Measurements from ENCODE around the gene LRMDA.

LRMDA gene

DNA sequence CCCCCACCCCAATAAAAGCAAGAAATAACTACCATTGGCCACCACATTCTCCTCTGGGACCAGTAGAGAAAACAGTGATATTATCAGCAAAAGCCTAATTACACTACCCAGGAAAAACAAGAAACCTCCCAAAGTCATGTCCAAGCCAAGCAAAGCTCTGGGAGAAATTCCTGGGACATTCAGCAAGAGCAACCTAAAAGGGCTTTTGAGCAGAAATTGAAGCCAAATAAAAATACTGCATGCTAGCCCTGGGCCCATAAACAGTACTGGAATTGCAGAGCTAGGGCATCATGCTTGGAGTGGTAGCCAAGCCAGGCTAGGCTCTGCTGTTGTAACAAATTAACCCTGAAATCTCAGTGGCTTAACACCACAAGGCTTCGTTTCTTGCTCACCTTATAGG lies 347.9 kb downstream of the LRMDA start:
- H3K27ac ChIP-seq, result no peak overlapping the region
- TF ChIP-seq, protein P1, sequence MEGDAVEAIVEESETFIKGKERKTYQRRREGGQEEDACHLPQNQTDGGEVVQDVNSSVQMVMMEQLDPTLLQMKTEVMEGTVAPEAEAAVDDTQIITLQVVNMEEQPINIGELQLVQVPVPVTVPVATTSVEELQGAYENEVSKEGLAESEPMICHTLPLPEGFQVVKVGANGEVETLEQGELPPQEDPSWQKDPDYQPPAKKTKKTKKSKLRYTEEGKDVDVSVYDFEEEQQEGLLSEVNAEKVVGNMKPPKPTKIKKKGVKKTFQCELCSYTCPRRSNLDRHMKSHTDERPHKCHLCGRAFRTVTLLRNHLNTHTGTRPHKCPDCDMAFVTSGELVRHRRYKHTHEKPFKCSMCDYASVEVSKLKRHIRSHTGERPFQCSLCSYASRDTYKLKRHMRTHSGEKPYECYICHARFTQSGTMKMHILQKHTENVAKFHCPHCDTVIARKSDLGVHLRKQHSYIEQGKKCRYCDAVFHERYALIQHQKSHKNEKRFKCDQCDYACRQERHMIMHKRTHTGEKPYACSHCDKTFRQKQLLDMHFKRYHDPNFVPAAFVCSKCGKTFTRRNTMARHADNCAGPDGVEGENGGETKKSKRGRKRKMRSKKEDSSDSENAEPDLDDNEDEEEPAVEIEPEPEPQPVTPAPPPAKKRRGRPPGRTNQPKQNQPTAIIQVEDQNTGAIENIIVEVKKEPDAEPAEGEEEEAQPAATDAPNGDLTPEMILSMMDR (conservative IDR thresholded peaks at IDR 0.05), result no peak

DNA sequence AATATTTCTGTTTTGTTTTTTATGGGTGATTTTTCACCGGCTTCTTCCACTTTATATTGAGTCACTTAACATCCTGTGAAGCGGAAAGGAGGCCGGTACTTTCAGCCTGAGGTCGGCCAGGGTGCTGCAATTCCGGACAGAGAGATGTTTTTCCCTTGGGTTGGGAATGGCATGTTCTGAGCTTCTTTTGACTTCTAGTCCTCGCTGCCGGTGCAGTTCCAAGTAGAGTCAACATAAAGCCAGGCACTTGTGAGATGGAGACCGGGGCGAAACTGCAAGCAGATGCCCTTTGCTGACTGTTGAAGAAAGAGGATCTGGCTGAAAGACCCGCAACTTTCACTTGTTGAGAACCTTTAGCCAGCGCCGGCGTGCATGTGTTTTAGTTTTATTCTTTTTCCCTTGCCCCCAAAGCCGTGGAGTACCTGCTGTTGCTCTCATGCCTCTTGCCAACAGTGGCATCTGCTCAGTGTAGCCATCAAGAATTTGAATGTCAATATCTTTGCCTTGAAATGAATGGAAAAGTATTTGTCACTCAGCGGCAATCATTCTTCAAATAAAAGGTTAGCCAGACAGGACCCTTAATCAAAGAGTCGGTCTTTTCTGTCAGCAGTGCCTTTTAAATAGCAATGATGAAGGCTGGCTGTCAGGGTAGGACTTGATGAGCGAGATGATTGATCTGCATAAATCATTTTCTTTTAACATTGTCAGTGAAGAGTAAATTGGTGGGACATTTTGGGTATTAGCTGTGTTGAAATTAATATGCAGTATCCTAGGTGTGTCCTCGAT lies 351.2 kb downstream of the LRMDA start:
- TF ChIP-seq, protein P1 (conservative IDR thresholded peaks at IDR 0.05), result no peak
- H3K27ac ChIP-seq, result no peak overlapping the region

DNA sequence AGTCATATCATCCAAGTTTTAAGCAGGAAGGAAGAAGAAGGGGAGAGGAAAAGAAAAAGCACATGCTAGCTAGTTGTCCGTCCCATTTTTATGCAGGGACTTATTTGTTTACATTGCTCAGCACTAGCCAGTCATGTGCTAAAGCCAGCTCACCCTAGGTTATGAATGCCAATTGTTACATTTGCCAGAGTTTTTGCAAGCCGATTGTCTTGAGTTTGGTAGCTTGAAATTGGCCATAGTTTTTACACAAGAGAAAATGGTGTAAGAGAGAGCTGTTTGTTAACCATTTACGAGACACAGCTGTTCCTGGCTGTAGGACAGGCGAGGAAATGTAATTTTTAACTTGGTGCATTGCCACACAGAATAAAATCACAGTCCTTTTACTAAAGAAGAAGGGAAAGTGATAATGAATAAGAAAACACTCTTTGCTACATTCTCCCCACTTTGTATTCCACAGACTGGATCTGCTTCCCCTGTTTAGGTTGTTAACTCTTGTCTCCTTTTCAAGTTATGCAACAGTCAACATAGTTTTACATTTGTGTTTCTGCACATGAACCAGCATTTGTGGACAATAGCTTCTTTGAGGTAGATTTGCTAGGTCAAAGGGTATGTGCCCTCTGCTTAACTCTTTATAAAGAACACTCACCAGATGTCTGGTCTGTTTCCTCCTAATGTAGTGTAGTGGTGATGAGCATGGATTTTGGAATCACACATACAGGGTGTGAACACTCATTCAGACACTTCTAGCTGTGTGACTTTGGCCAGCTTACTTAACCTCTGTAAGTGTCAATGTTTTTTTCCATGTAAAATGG lies 357.2 kb downstream of the LRMDA start:
- TF ChIP-seq, protein P1 (conservative IDR thresholded peaks at IDR 0.05), result no peak
- H3K27ac ChIP-seq, result peak overlapping the region; percentile 70

DNA sequence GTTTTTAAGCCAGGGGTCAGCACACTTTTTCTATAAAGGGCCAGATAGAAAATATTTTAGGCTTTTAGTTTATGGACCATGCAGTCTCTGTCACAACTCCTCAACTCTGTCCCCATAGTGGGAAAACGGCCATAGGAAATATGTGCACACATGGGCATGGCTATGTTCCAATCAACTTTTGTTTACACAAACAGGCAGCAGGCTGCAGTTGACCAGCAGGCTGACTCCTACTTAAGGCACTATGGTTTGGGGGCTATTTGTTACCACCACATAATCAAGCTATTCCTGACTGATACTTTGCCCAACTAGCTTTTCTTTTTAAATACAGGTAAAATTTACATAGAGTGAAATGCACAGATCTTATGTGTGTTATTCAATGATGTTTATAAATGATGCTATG lies 362.4 kb downstream of the LRMDA start:
- H3K27ac ChIP-seq, result no peak overlapping the region

DNA sequence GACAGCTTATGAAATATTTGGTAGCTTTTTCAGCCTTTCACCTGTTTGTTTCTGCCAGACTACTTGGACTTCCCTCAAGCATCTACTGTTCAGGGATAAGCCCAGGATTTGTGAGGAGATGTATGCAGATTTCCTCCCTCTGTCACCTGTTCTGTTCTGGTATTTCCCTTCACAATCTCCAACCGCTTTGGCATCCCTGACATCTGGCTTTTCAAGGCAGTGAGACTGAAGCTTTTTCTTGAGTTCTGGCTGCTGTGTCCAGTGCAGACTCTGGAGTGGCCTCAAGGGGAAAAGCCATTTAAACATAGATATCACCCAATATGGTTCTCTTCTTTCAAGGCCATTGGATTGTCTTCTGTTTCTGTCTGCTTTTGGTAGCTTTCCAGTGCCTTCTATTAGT lies 369.7 kb downstream of the LRMDA start:
- H3K27ac ChIP-seq, result no peak overlapping the region
- TF ChIP-seq, protein P1 (conservative IDR thresholded peaks at IDR 0.05), result no peak

More for the DNA sequence above, 362.4 kb downstream of the LRMDA start:
- TF ChIP-seq, protein P1 (conservative IDR thresholded peaks at IDR 0.05), result no peak

DNA sequence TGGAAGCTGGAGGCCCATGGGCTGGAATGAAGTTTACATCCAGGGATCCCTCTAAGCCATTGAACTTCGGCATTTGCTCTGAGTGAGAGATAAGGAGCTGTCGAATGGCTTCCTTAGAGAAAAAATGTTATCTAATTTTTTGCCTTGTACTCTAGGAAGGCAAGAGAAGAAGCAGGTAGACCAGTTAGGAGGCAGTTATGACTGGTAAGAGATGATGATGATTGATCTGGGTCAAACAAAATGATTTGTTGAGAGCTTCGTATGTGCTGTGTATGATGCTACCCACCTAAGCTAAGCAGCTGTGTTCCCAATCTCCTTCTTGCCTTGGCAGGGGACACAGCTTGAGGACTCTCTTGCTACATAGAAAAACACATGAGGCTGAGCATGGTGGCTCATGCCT lies 370.2 kb downstream of the LRMDA start:
- no peak overlapping the region for H3K27ac ChIP-seq
- TF ChIP-seq, protein P1 (conservative IDR thresholded peaks at IDR 0.05), result no peak

DNA sequence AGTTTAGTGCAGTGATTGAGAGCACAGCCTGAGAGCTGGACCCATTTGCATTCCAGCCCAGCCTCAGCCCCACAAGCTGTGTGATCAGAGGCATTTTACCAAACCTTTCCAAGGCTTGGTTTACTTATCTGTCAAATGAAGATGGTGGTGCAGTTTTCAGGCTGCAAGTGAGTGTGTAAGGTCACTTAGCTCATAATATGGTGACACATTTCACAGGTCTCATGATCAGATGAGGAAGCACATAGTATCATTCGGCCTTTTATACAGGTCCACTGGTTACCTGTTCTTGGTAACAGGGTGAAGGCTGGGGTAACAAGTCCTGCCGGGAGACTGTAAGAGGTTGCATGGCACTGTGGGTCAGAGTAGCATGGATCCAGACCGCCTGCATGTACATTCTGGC lies 371.7 kb downstream of the LRMDA start:
- no peak overlapping the region for H3K27ac ChIP-seq
- TF ChIP-seq, protein P1 (conservative IDR thresholded peaks at IDR 0.05), result no peak

Measured in VCaP (cell line).